Sciatic nerve (tissue), 2 donors: ENCODE results near the gene MOCOS. TPM values are rescaled to one million over a fixed set of nuclear protein-coding genes. Genes with fewer than 3 reads are reported as not detected.
"Not testable (repeated sequence)": the region's sequence is repeated elsewhere in the genome, so short reads cannot be mapped to it uniquely, and the experiment has no call there.

Source experiments
- ATAC-seq: fragments of 200-7000 bp; cut with Tn5 transposase; one replicate; pipeline ENCODE4 v1.9.1; 2020; ENCODE audit warnings: mild to moderate bottlenecking, moderate library complexity
- DNase-seq: peaks from one replicate; pipeline ENCODE4 v3.0.0-alpha.2; 2020; ENCODE audit warnings: low spot score
- intact Hi-C: fragments of 100-400 bp; cut with DNase I; formaldehyde crosslinking; loops from one replicate; pipeline ENCODE4 v1.14.2; 2022
- total RNA-seq: library from RNA; stranded (reverse); fragmentation: NEBNext Ultra II Directional; extraction: Animal tissue kit (Norgen Biotek cat#: 25700); gene quantifications from one replicate; pipeline ENCODE4 v1.2.1, GENCODE V29; 2021
- donor health status: DM: no; HTN: no; CAD: no.
- donor health status: DM: no; HTN: no; CAD: no.

Gene MOCOS
- 6.4 TPM for total RNA-seq

GRCh38 chr18:36187193-36187825, at the start of gene MOCOS:
MOCOS (plus strand) TSS chr18:36187497; CDS start chr18:36187540, 43 bp downstream.
- DNase-seq = peak; percentile 89
- intact Hi-C loops = no loop called here
- ATAC-seq = peak; percentile 95

GRCh38 chr18:36139245-36139644, 48.1 kb upstream of the MOCOS start:
- DNase-seq (no peak), ATAC-seq (no peak)
- intact Hi-C loops = no loop called here

- intact Hi-C loops = no loop called here
- no peak for DNase-seq
- ATAC-seq = no peak
Measured at GRCh38 chr18:36141576-36141975, 45.7 kb upstream of the MOCOS start.

GRCh38 chr18:36142751-36143150, 44.5 kb upstream of the MOCOS start:
- intact Hi-C loops = no loop called here

GRCh38 chr18:36143391-36143790, 43.9 kb upstream of the MOCOS start:
- intact Hi-C loops = no loop called here
- DNase-seq = no peak
- ATAC-seq = no peak

More at GRCh38 chr18:36142751-36143150, 44.5 kb upstream of the MOCOS start:
- ATAC-seq = no peak
- DNase-seq = no peak

- DNase-seq (no peak), ATAC-seq (no peak)
- intact Hi-C loops = no loop called here
Measured at GRCh38 chr18:36149514-36150289, 37.6 kb upstream of the MOCOS start.

GRCh38 chr18:36152781-36153180, 34.5 kb upstream of the MOCOS start:
- DNase-seq = no peak
- intact Hi-C loops = no loop called here
- ATAC-seq = no peak

- peak; percentile 74 for ATAC-seq
- DNase-seq = no peak
- intact Hi-C loops = no loop called here
Measured at GRCh38 chr18:36153203-36153602, 34.1 kb upstream of the MOCOS start.

- ATAC-seq = no peak
- intact Hi-C loops = no loop called here
- DNase-seq = no peak
Measured at GRCh38 chr18:36153771-36154170, 33.5 kb upstream of the MOCOS start.

GRCh38 chr18:36155851-36156757, 31.2 kb upstream of the MOCOS start:
- intact Hi-C loops = no loop called here
- no peak for DNase-seq
- ATAC-seq = no peak

GRCh38 chr18:36157441-36157840, 29.9 kb upstream of the MOCOS start:
- no peak for ATAC-seq
- intact Hi-C loops = no loop called here
- DNase-seq = no peak

GRCh38 chr18:36158266-36158867, 28.9 kb upstream of the MOCOS start:
- intact Hi-C loops = no loop called here
- DNase-seq = no peak
- ATAC-seq = no peak

GRCh38 chr18:36160959-36161371, 26.3 kb upstream of the MOCOS start:
- no peak for ATAC-seq
- intact Hi-C loops = no loop called here
- DNase-seq = no peak

- intact Hi-C loops = no loop called here
- ATAC-seq (no peak), DNase-seq (no peak)
Measured at GRCh38 chr18:36162981-36163380, 24.3 kb upstream of the MOCOS start.

- no peak for ATAC-seq
- intact Hi-C loops = no loop called here
- DNase-seq = no peak
Measured at GRCh38 chr18:36167692-36168218, 19.5 kb upstream of the MOCOS start.

GRCh38 chr18:36168296-36168695, 19.0 kb upstream of the MOCOS start:
- DNase-seq, ATAC-seq, intact Hi-C loops: not testable (repeated sequence)

- intact Hi-C loops = no loop called here
- ATAC-seq = no peak
- DNase-seq = no peak
Measured at GRCh38 chr18:36169938-36170337, 17.4 kb upstream of the MOCOS start.

- ATAC-seq (no peak), DNase-seq (no peak)
- intact Hi-C loops = no loop called here
Measured at GRCh38 chr18:36175481-36175880, 11.8 kb upstream of the MOCOS start.

- intact Hi-C loops = no loop called here
- no peak for DNase-seq
- no peak for ATAC-seq
Measured at GRCh38 chr18:36176177-36176584, 11.1 kb upstream of the MOCOS start.
